Activated B cell treated with CpG ODN at 0.5 μM for 24 hours (primary cell): ENCODE results near the gene SLCO4A1. TPM values are rescaled to one million over a fixed set of nuclear protein-coding genes. Genes with fewer than 3 reads are reported as not detected.

ENCODE experiments used
- ATAC-seq: fragments of 200-7000 bp; cut with Tn5 transposase; one replicate; pipeline ENCODE4 v1.10.0; 2021; ENCODE audit warnings: low read depth, mild to moderate bottlenecking, moderate library complexity
- CTCF ChIA-PET: fragments of 350-600 bp; sonication (Branson Sonifier 250); formaldehyde crosslinking; loops from one replicate; lab custom pipeline; 2021; ENCODE audit warnings: antibody characterized with exemption; lab: Charles Lee
- POLR2A ChIA-PET: fragments of 350-600 bp; sonication (Branson Sonifier 250); formaldehyde crosslinking; loops from one replicate; lab custom pipeline; 2021; ENCODE audit warnings: antibody characterized with exemption; lab: Charles Lee
- DNase-seq: peaks from one replicate; pipeline ENCODE4 v3.0.0; 2022
- H3K27ac Mint-ChIP-seq: one replicate; pipeline ENCODE4 v1.8.0; 2020; ENCODE audit warnings: mixed read lengths
- H3K27me3 Mint-ChIP-seq: one replicate; pipeline ENCODE4 v1.8.0; 2021; ENCODE audit warnings: mixed read lengths
- H3K36me3 Mint-ChIP-seq: one replicate; pipeline ENCODE4 v1.8.0; 2021; ENCODE audit warnings: low read depth, mixed read lengths
- H3K4me1 Mint-ChIP-seq: one replicate; pipeline ENCODE4 v1.8.0; 2021; ENCODE audit warnings: mixed read lengths
- H3K4me3 Mint-ChIP-seq: one replicate; pipeline ENCODE4 v1.8.0; 2020; ENCODE audit warnings: mild to moderate bottlenecking, mixed read lengths
- H3K9me3 Mint-ChIP-seq: one replicate; pipeline ENCODE4 v1.8.0; 2020; ENCODE audit warnings: mixed read lengths
- intact Hi-C: fragments of 100-400 bp; cut with micrococcal nuclease; formaldehyde crosslinking; loops from one replicate; pipeline ENCODE4 v1.15.1; 2024
- total RNA-seq: library from RNA; stranded (reverse); gene quantifications from 2 replicates; pipeline ENCODE4 v1.2.3, GENCODE V29; 2022
- TF ChIP-seq, protein P1 (sequence below): fragments of 200-600 bp; IDR thresholded peaks from one replicate; pipeline ENCODE4 v1.8.0; 2022; ENCODE audit warnings: antibody characterized with exemption, mild to moderate bottlenecking

The SLCO4A1 gene
- total RNA-seq, 1 donor from 2014 or later, result 38.9 TPM

DNA sequence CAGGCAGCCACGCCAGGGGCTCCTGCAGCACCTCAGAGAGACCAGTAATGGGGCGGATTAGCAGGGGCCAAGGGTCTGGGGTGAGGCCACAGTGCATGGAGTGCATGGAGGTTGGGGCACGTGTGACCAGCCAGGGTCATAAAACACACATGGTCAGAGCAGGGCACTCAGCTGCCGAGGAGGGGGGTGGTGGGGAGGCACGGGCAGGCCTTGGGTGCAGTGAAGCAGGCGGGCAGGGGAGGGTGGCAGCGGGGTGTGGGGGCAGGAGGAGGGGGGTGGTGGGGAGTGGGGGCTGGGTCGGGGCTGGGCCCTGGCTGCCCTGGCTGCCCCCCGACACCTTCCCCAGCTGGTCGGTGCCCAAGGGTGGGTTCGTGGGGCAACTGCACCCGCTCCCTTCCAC lies 42.7 kb downstream of the SLCO4A1 start:
- CTCF ChIA-PET, result no interaction called here
- H3K27ac Mint-ChIP-seq, result no peak overlapping the region

DNA sequence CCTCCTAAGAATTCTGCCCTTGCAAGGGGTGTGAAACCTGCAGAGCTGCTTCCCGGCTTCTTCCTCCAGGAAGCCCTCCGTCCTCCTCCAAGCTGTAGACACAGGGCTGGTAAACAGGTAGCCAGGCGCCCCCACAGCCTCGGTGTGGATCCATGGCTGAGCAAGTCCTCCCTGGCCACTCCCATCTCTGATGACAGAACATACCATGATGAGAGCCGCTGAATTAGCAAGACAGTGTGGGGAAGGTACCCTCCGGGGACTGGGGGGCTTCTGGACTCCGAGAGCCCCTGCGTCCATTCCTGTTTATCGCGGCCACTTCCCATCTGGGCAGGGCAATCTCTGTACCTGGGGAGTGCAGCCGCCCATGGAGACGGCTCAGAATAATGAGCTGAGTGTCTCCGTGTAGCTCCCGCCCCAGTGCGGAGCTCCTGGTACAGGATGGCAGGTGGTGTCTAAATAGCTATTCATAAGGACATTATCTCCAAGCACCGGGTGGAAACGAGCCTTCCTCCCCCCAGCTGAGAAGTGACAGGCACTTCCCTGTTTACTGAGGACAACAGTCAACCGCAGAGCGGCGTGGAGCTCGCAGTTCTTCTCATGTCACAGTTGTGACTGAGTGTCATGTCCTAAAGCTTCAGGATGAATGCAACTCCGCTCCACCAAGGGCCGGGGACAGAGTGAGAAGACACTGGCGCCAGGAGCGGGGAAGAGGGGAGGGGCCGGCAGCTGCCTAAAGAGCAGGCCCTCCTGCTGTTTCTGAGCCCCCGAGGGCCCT lies 43.7 kb downstream of the SLCO4A1 start:
- peaks cover 7% of the 10 kb centered on the region for H3K27me3 Mint-ChIP-seq
- peaks cover 8% of the 10 kb centered on the region for H3K4me1 Mint-ChIP-seq
- no peak overlapping the region for H3K27ac Mint-ChIP-seq
- ChIA-PET POLR2A (no interaction called here), CTCF (no interaction called here)
- TF ChIP-seq, protein P1, sequence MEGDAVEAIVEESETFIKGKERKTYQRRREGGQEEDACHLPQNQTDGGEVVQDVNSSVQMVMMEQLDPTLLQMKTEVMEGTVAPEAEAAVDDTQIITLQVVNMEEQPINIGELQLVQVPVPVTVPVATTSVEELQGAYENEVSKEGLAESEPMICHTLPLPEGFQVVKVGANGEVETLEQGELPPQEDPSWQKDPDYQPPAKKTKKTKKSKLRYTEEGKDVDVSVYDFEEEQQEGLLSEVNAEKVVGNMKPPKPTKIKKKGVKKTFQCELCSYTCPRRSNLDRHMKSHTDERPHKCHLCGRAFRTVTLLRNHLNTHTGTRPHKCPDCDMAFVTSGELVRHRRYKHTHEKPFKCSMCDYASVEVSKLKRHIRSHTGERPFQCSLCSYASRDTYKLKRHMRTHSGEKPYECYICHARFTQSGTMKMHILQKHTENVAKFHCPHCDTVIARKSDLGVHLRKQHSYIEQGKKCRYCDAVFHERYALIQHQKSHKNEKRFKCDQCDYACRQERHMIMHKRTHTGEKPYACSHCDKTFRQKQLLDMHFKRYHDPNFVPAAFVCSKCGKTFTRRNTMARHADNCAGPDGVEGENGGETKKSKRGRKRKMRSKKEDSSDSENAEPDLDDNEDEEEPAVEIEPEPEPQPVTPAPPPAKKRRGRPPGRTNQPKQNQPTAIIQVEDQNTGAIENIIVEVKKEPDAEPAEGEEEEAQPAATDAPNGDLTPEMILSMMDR, result no peak
- no peaks in the 10 kb centered on the region for H3K9me3 Mint-ChIP-seq
- intact Hi-C loops, result no loop called here
- DNase-seq, result no peak
- H3K36me3 Mint-ChIP-seq, result no peaks in the 10 kb centered on the region
- peak; percentile 31 for ATAC-seq
- H3K4me3 Mint-ChIP-seq, result no peak overlapping the region

More for the DNA sequence above, 42.7 kb downstream of the SLCO4A1 start:
- TF ChIP-seq, protein P1, result no peak
- Mint-ChIP-seq H3K9me3 (no peaks in the 10 kb centered on the region), H3K36me3 (no peaks in the 10 kb centered on the region), H3K27me3 (peaks cover 3% of the 10 kb centered on the region), H3K4me1 (peaks cover 8% of the 10 kb centered on the region), H3K4me3 (no peak overlapping the region)
- ATAC-seq (no peak), DNase-seq (no peak)
- intact Hi-C loops, result no loop called here
- POLR2A ChIA-PET, result no interaction called here

DNA sequence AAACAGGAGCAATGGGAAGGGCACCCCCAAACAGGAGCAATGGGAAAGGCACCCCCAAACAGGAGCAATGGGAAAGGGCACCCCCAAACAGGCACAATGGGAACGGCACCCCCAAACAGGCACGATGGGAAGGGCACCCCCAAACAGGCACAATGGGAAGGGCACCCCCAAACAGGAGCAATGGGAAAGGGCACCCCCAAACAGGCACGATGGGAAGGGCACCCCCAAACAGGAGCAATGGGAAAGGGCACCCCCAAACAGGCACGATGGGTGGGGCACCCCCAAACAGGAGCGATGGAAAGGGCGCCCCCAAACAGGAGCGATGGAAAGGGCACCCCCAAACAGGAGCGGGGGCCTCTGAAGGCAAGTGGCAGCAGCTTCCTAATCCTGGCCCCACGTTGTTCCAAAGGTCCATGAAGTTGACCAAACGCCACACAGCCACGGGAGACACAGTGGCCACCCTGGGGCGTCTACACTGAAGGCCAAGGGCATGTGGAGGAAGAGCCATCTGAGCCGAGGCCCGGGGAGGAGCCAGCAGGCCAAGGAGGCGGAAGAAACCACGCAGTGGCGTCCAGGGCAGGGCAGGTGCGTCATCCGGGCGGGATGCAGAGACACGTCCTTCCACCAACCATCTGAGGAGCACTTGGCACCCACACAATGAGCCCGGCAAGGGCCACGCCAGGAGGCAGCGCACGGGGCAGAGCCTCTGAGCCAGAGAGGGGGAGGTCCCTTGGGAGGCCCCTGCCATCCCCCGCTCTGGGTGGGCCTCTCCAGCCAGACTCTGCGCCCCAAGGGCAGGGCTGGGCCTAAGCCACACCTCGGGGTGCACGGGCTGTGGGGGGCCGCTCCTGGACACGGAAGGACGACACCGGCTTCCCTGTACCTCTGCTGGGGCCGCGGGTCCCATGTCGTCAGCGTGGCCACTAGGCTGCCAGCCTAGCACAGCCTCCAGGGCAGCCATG lies 44.8 kb downstream of the SLCO4A1 start:
- ATAC-seq (no peak), DNase-seq (no peak)
- peaks cover 8% of the 10 kb centered on the region for H3K4me1 Mint-ChIP-seq
- H3K36me3 Mint-ChIP-seq, result no peaks in the 10 kb centered on the region
- TF ChIP-seq, protein P1, result no peak
- H3K27ac Mint-ChIP-seq, result no peak overlapping the region
- no peak overlapping the region for H3K4me3 Mint-ChIP-seq
- H3K27me3 Mint-ChIP-seq, result peaks cover 11% of the 10 kb centered on the region
- CTCF ChIA-PET, result no interaction called here
- no peaks in the 10 kb centered on the region for H3K9me3 Mint-ChIP-seq
- POLR2A ChIA-PET, result no interaction called here
- intact Hi-C loops, result no loop called here

DNA sequence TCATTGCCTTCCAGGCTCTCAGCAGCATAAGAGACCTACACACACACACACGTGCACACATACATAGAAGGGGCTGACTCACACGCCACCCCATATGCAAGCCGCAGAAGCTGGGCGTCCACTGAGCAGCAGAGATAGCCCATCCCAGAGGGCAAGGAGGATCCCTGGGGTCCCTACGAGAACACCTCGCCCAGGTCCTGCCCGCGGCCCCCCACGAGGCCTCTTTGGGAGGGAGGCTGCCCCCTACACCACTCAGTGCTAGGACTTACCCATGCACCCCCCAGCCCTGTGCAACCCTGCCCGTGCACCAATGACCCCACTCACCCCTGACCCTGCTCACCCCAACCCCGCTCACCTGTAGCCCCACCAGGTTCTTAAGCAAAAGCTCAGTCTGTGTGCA lies 45.8 kb downstream of the SLCO4A1 start:
- Mint-ChIP-seq H3K4me3 (no peak overlapping the region), H3K27ac (no peak overlapping the region), H3K36me3 (no peaks in the 10 kb centered on the region), H3K27me3 (peaks cover 17% of the 10 kb centered on the region), H3K4me1 (peaks cover 8% of the 10 kb centered on the region), H3K9me3 (no peaks in the 10 kb centered on the region)
- intact Hi-C loops, result no loop called here
- no peak for DNase-seq
- no peak for ATAC-seq
- TF ChIP-seq, protein P1, result no peak
- ChIA-PET CTCF (no interaction called here), POLR2A (no interaction called here)
